GM19463 (cell line): Measurements from ENCODE around the gene PIGV.

ENCODE experiments used
- ATAC-seq: cut with Tn5 transposase; IDR thresholded peaks from one replicate; pipeline ENCODE4 v1.9.1; 2021; ENCODE audit warnings: mild to moderate bottlenecking, moderate library complexity; ENCODE audit not compliant: unreplicated experiment

PIGV gene

GRCh38 chr1:26772687-26773086 is 15.1 kb upstream of the PIGV start:
- ATAC-seq = no peak

- no peak for ATAC-seq
Observed at GRCh38 chr1:26774462-26774861, 13.3 kb upstream of the PIGV start.

GRCh38 chr1:26775666-26776065 is 12.1 kb upstream of the PIGV start:
- ATAC-seq = no peak

GRCh38 chr1:26779098-26779668 is 8.6 kb upstream of the PIGV start:
- no peak for ATAC-seq

GRCh38 chr1:26780344-26780957 is 7.3 kb upstream of the PIGV start:
- ATAC-seq = no peak

GRCh38 chr1:26781206-26781825 is 6.4 kb upstream of the PIGV start:
- no peak for ATAC-seq

- ATAC-seq = no peak
Observed at GRCh38 chr1:26782521-26783212, 5.1 kb upstream of the PIGV start.

GRCh38 chr1:26783646-26784022 is 4.1 kb upstream of the PIGV start:
- ATAC-seq = no peak

- ATAC-seq = no peak
Observed at GRCh38 chr1:26784023-26784871, 3.5 kb upstream of the PIGV start.

- ATAC-seq = no peak
Observed at GRCh38 chr1:26784886-26785285, 2.9 kb upstream of the PIGV start.

- no peak for ATAC-seq
Observed at GRCh38 chr1:26785611-26786436, 1.9 kb upstream of the PIGV start.

- ATAC-seq = no peak
Observed at GRCh38 chr1:26786437-26787380, 1.0 kb upstream of the PIGV start.

GRCh38 chr1:26787381-26787705 is 407 bp upstream of the PIGV start:
- peak; percentile 52 for ATAC-seq

- ATAC-seq = no peak
Observed at GRCh38 chr1:26788515-26788785, 700 bp downstream of the PIGV start.

- no peak for ATAC-seq
Observed at GRCh38 chr1:26788836-26789611, 1.3 kb downstream of the PIGV start.

- no peak for ATAC-seq
Observed at GRCh38 chr1:26789612-26789865, 1.8 kb downstream of the PIGV start.

GRCh38 chr1:26789931-26790330 is 2.2 kb downstream of the PIGV start:
- ATAC-seq = no peak

- no peak for ATAC-seq
Observed at GRCh38 chr1:26790551-26790953, 2.8 kb downstream of the PIGV start.

- ATAC-seq = no peak
Observed at GRCh38 chr1:26791148-26791547, 3.4 kb downstream of the PIGV start.
